ACHN (cell line): ENCODE data around the gene HAT1.

Experiments
- DNase-seq: peaks from one replicate; pipeline ENCODE4 v3.0.0-alpha.2; 2015
- in situ Hi-C: cut with HindIII; loops from 2 replicates; pipeline ENCODE4 v1.10.0; 2017; ENCODE audit warnings: low sequenced_read_pairs, low pct_ligation_motif_present, low pct_unique_long_range_greater_than_20kb

Gene HAT1

DNA sequence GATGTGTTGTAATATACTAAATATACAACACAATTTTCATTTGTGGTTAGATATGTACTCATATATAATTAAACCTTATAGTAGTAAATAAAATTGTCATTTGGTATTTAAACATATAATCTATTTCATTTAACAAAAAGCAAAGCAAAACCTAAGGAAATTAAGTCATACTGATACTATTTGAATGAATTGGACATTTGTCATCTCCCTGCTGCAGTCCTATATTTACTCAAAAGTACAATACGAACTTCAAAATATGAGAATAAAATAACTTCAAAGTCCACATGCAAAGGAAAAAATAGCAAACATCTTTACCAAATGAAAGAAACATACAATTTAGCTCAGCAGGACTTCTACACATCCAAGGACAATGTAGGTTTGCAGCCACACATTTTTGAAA lies 11.8 kb upstream of the HAT1 start:
- in situ Hi-C loops, result no loop called here
- no peak for DNase-seq

DNA sequence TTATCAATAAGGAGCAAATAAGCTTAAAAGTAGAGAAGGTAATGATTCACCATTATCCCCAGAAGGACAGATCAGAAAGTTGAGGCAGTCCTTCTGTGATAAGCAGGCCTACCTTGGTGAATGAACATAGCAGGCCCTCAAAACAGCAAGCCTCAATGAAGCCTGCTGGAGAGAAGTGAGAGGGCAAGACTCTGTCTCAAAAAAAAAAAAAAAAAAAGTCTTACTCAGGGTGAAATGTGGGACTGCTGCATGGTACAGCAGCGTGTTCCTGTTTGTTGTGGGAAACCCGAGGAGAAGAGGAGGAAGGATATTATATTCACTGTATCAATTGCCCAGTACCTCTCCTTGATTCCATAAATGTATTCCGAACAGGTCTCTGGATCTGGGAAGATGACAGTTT lies 8.7 kb upstream of the HAT1 start:
- in situ Hi-C loops, result no loop called here
- no peak for DNase-seq

DNA sequence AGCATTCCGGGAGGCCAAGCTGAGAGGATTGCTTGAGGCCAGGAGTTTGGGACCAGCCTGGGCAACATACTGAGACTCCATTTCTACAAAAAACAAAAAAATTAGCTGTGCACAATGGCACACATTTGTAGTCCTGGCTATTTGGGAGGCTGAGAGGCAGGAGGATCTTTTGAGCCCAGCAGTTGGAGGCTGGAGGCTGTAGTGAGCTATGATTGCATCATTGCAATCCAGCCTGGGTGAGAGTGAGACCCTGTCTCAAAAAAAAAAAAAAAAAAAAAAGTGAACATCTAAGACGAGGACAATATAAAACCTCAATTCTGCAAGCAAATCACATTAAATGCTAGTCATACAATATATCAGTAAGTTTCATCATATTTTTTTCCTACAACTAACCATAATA lies 2.8 kb upstream of the HAT1 start:
- in situ Hi-C loops, result no loop called here

DNA sequence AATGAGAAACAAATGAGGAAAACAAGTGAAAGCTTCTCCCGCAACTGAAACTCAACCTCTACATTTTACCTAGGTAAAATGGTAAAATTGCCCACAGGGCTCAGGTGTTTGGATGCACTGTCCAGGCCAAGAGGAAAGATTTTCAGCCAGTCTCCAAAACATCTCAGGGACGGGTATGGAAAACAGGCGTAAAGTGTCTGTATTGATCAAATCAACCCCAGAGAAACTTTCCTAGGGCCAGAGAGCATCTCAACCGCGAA lies 361 bp upstream of the HAT1 start:
- no peak for DNase-seq
- in situ Hi-C loops, result no loop called here

More for the DNA sequence above, 2.8 kb upstream of the HAT1 start:
- DNase-seq, result no peak

DNA sequence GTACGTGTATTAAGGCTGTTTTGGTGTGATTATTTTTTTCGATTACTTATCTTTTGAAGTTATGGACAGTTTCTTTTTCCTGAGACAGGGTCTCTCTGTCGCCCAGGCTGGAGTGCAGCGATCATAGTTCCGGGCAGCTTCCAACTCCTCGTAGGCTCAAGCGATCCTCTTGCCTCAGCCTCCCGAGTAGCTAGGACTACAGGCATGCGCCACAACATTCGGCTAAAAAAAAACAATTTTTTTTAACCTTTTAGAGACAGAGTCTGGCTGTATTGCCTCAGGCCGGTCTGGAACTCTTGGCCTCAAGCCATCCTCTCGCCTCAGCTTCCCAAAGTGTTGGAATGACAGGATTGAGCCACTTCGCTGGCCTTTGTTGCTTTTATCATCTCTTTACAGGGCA lies 945 bp downstream of the HAT1 start:
- peak; percentile 57 for DNase-seq
- in situ Hi-C loops, result no loop called here

DNA sequence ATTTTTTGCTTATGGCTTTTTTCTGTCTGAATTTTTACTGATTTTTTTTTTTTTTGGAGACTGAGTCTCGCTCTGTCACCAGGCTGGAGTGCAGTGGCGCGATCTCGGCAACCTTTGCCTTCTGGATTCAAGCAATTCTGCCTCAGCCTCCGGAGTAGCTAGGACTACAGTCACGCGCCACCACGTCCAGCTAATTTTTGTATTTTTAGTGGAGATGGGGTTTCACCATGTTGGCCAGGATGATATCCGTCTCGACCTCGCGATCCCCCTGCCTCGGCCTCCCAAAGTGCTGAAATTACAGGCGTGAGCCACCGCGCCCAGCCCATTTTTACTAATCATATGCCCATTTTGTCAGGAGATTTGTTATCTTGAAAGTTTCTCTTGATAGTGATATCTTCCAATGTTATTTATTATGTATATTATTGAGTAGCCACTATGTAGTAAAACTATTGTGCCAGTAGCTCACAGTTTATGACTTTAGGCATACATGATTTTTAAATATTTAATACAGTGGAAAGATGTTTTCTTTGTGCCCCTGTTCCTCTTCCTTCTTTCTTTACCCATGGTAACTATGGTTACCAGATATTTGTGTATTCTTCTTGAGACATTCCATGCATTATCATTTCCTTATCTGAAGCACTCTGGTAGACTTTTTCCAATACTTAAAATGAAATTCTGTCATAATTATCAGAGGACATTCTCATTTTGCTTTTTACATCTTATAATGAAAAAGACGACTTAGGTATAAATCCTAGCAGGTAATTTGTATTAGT lies 2.1 kb downstream of the HAT1 start:
- no peak for DNase-seq
- in situ Hi-C loops, result no loop called here

DNA sequence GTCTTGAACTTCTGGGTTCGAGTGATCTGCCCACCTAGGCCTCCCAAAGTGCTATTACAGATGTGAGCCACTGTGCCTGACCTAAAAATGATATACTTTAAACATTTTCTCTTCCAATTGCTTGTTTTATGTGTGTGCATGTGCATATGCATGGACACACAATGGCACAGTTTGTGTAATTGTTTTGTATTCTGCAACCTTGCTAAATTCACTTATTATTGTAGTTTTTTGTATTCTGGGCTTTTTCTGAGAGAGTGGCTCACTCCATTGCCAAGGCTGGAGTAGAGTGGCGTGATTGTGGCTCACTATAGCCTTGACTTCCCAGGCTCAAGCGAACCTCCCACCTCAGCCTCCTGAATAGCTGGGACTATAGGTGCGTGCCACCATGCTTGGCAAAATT lies 8.1 kb downstream of the HAT1 start:
- in situ Hi-C loops, result no loop called here
- no peak for DNase-seq

DNA sequence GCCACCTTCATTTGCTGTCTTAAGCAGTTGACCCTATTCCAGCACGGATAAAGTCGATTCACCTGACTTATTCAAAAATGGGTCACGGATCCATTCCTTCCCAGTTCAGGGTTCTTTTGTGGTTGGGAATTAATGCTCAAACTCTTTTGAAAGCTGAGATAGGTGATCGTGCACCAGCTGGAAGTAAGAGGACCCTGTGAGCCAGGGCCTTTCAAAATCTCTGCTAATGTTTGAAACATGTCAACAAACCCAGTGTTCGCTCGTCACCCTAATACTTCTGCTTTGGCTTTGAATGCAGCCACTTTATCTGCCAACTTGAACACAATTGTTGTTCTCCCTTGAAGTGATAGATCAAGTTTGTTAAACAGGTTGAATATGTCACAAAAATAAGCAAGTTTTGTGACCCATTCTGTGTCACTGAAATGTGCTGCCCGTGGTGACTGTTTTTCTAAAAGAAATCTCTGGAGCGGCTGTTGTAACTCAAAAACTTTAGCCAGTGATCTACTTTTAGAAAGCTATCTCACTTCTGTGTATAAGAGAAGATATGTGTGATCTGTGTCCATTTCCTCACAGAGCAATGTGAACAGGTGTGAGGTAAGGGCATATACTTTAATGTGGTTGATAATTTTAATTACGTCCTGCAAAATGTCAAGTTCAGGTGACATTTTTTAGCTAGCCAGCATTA lies 16.9 kb downstream of the HAT1 start:
- in situ Hi-C loops, result no loop called here
- no peak for DNase-seq

DNA sequence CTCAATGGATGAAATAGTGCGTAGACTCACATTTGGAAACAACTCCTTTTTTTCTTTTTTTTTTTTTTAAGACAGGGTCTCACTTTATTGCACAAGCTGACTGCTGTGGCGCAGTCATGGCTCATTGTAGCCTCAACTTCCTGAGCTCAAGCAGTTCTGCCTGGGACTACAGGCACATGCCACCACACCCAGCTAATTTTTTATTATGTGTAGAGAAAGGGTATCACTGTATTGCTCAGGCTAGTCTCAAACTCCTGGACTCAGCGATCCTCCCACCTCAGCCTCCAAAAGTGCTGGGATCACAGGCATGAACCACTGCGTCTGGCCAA lies 17.4 kb downstream of the HAT1 start:
- DNase-seq, result no peak
- in situ Hi-C loops, result no loop called here

DNA sequence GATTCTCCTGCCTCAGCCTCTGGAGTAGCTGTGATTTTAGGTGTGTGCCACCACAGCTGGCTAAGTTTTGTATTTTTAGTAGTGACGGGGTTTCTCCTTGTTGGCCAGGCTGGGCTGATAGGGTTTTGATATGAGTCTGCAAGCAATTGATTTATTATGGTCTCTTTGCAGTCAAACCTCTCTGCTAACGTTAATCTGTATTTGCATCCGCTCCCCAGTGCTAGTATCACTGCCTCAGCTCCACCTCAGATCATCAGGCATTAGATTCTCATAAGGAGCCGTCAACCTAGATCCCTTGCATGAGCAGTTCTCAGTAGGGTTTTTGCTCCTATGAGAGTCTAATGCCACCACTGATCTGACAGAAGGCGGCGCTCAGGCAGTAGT lies 19.0 kb downstream of the HAT1 start:
- DNase-seq, result no peak
- in situ Hi-C loops, result no loop called here

DNA sequence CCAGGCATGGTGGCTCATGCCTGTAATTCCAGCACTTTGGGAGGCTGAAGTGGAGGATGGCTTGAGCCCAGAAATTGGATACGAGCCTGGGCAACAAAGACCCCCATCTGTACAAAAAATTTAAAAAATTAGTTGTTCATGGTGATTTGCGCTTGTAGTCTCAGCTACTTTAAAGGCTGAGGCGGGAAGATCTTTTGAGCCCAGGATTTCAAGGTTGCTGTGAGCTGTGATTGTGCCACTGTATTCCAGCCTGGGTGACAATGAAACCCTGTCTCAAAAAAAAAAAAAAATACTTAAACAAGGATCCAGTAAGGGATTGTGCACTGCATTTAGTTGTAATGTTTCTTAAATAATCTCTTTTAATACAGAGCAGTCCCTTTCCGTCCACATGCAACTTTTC lies 21.6 kb downstream of the HAT1 start:
- in situ Hi-C loops, result no loop called here
- no peak for DNase-seq

DNA sequence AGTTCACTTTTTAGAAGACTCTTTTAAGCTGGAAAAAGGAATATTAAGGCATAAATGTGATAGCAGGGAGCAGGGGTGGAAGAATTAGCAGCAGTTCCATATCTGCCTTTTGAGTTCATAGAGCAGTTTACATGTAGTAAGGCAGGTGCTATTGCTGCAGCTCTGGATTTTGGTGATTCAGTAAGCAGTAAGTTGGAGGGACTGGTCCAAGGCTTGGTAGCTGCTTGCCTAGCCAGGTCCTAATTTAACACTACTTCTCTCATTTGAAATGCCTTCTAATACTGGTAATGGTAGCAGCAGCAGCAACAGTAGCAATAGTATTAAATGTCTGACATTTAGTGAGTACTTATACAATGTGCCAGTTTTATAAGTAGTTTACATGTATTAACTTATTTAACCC lies 30.0 kb downstream of the HAT1 start:
- no peak for DNase-seq

DNA sequence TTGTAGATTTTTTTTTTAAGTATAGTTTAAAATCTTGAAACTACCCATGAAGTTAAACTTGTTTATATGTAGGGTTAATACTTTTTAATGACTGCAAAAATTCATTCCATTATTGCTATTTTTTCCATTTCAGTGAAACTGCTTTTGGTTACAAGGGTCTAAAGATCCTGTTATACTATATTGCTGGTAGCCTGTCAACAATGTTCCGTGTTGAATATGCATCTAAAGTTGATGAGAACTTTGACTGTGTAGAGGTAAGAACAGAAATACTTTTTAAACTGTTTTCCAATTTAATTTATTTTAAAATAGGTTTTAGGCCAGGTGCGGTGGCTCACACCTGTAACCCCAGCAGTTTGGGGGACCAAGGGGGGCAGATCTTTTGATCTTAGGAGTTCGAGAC lies 30.5 kb downstream of the HAT1 start:
- DNase-seq, result no peak
- in situ Hi-C loops, result no loop called here

More for the DNA sequence above, 30.0 kb downstream of the HAT1 start:
- in situ Hi-C loops, result no loop called here

DNA sequence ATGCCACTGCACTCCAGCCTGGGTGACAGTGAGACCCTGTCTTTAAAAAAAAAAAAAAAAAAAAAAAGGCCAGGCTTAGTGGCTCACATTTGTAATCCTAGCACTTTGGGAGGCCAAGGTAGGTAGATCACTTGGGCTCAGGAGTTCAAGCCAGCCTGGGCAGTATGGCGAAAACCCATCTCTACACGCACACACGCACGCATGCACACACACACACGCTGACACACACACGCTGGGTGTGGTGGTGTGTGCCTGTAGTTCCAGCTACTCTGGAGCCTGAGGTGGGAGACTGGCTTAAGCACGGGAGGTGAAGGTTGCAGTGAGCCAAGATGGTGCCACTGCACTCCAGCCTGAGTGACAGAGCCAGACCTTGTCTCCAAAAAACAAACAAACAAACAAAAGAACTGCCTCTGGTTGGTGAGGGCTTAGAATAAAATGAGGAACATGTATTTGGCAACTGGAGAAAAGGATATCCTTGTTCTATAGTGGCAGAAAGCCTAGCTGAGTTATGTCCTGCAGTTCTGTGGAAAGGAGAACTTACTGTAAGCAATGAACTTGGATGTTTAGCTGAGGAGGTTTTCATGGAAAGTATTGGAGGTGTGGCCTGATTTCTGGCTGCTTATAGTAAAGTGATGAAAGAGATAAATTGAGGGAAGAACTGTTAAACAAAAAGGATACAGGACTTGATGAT lies 34.0 kb downstream of the HAT1 start:
- in situ Hi-C loops, result no loop called here
- DNase-seq, result no peak

DNA sequence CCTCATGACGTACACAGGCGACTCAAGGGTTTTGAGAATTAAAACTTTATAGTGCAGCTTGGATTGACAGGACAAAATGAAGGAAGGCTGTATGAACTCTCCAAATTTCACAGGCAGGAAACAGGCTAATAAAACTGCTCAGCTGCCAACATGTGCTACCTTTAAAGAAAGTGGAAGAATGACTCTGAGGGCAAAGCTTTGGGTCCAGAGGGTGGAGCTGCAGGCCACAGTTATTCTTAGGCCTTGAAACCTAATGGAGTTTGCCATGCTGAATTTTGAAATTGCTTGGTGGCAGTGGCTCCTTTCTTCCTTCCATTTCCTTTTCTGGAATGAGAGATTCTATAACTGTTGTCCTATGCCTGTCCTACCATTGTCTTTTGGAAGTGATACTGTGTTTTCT lies 34.8 kb downstream of the HAT1 start:
- DNase-seq, result peak; percentile 45
- in situ Hi-C loops, result no loop called here

DNA sequence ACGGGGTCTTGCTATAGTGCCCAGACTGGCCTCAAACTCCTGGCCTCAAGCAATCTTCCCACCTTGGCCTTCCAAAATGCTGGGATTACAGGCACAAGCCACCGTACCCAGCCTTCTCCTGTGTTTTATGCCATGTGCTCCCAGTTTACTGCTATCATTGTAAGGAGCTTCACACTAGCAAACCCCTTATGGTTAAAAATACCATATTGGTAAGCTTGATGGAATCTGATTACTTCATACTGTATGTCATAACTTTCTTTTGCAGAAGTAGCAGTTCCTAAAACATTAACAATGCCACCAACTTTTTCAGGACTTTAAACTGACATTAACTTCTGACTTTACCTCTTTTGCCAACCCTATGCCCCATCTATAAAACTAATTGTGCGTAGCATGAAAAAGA lies 36.2 kb downstream of the HAT1 start:
- DNase-seq, result peak; percentile 62
- in situ Hi-C loops, result no loop called here

DNA sequence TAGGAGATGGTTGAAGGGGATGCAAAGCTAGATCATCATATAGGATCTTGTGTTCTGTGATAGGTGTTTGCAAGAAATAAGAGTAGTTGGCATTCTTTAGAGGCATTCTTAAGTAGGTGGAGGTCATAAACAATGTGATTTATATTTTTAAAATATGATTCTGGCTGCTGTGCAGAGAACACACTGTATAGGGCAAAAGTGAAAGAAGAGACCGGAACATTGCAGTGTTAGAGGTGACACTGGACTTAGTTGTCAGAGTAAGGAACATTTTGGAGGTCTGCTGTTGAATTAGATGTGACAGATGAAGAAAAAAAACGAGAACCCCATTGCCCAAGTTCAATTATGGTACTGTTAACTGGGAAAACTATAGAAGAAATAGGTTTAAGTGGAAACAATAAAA lies 37.7 kb downstream of the HAT1 start:
- in situ Hi-C loops, result no loop called here
- DNase-seq, result no peak

DNA sequence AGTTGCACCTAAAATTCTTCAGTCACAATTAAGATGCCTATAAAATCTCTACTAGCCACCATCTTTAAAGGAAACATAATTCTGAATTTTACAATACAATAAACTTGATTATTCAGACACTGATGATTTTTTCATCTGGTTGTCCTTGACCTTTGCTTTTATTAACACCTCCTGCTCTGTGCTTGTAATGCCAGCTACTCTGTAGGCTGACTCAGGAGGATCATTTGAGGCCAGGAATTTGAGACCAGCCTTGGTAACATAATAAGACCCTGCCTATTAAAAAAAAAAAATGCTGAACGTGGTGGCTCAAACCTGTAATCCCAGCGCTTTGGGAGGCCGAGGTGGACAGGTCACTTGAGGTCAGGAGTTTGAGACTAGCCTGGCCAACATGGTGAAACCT lies 38.3 kb downstream of the HAT1 start:
- no peak for DNase-seq
- in situ Hi-C loops, result no loop called here

DNA sequence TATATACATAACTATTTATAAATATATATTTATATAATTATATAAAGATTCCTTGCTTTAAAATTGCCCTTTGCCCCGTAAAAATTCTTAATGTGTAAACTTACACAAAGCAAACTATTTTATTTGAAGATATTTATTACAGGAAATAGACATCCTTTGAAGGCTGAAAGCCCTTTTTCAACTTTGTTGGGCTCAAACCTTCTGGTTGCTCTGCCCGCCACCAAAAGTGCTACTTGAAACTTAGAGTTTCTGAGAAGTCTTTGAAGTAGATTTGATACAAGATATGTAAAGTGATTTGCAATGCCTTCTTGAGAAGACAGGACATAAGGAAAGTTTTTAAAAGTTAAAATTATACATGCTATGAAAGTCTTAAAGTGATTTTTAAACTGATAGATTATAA lies 40.9 kb downstream of the HAT1 start:
- in situ Hi-C loops, result no loop called here
- DNase-seq, result no peak

DNA sequence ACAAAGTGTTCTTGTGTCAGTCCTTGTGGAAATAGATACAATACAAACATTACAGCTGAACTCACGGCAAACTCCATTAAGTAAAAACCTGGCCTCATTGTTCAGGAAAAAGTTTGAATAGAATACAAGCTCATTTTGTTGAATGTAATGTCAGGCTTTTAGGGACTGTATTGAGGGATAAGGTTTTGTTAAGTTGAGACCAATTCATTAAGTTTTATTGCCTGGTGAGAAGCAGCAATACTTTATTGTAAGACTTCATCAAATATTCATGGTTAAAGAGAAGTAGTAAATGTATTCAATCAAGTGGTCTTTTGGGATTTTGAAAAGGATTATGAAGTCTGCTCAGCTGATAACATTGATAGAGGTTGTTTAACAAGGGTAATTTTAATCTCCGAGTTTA lies 42.0 kb downstream of the HAT1 start:
- in situ Hi-C loops, result no loop called here
- DNase-seq, result no peak
